K562 (cell line): ENCODE data around the gene STXBP4. TPM values are rescaled to one million over a fixed set of nuclear protein-coding genes. Genes with fewer than 3 reads are reported as not detected.

Source experiments
- CBFB ChIP-seq: sonication (generic); formaldehyde crosslinking; IDR thresholded peaks from 2 replicates; pipeline ENCODE4 v1.4.0; 2020; ENCODE audit warnings: mild to moderate bottlenecking, missing genetic modification reagents
- MYC ChIP-seq, 2 experiments: fragments of 250-450 bp in 1 of 2; sonication (Bioruptor Pico) in 1 of 2; IDR thresholded peaks; 2 replicates each; pipeline versions ENCODE4 v1.5.1 to v1.6.1; 2012 to 2021; ENCODE audit warnings: low read depth in 2 of 2, borderline replicate concordance in 1 of 2, improper control_type of control experiment in 1 of 2, low read length in 1 of 2, mild to moderate bottlenecking in 1 of 2, moderate library complexity in 1 of 2
- ZBTB49 ChIP-seq: sonication (generic); formaldehyde crosslinking; IDR thresholded peaks from 2 replicates; pipeline ENCODE4 v1.8.0; 2022; ENCODE audit warnings: missing genetic modification reagents, mild to moderate bottlenecking, borderline replicate concordance
- ZNF592 ChIP-seq: fragments of 450-650 bp; IDR thresholded peaks from 2 replicates; pipeline ENCODE4 v1.6.1; 2017; ENCODE audit warnings: antibody characterized with exemption, mild to moderate bottlenecking
- ZNF655 ChIP-seq: fragments of 250-450 bp; sonication (Bioruptor Pico); IDR thresholded peaks from 2 replicates; pipeline ENCODE4 v1.5.0; 2021
- ZNF830 ChIP-seq: fragments of 250-450 bp; sonication (Bioruptor Pico); IDR thresholded peaks from 2 replicates; pipeline ENCODE4 v1.5.0; 2021; ENCODE audit warnings: mild to moderate bottlenecking
- polyA plus RNA-seq, 8 experiments: library from polyadenylated mRNA; depleted of rRNA in 4 of 8; stranded (reverse) in 5 of 8; unstranded in 3 of 8; fragments of >200 nt; fragmentation: Nextera tagmentation in 2 of 8; fragmentation: Illumina TruSeq in 1 of 8; extraction: Ambion mirVana in 2 of 8; extraction: Trizol in 1 of 8; gene quantifications; 2 replicates each; pipeline versions ENCODE4 v1.2.1 to v1.2.3, GENCODE V29; 2011 to 2014; ENCODE audit warnings: inconsistent platforms in 1 of 8, missing spikeins in 1 of 8
- total RNA-seq, 7 experiments: library from RNA; depleted of rRNA in 6 of 7; stranded (reverse); fragments of >200 nt in 6 of 7; fragmentation: Illumina TruSeq in 2 of 7; extraction: Trizol in 2 of 7; gene quantifications; 2 replicates each; pipeline versions ENCODE4 v1.2.1 to v1.2.3, GENCODE V29; 2011 to 2021; ENCODE audit warnings: low replicate concordance in 1 of 7

The STXBP4 gene
- total and polyA plus RNA-seq, 9 of the 15 experiments (the other 6 are each of a cell fraction or from before 2014, with no cell fraction given), result 11.6 to 23.2 (median 18.5) TPM

- no peak for TF ChIP-seq ZBTB49 (CRISPR knock-in tag)
- TF ChIP-seq ZNF655 (CRISPR knock-in tag), result no peak
- TF ChIP-seq ZNF592, result no peak
- no peak for TF ChIP-seq ZNF830
- TF ChIP-seq CBFB (CRISPR knock-in tag), result no peak
- no peak for TF ChIP-seq MYC (IDR thresholded peaks at IDR 0.05; ENCODE audit: low read depth, low read length)
- TF ChIP-seq MYC (CRISPR knock-in tag; IDR thresholded peaks at IDR 0.05; ENCODE audit: borderline replicate concordance, low read depth), result no peak
These were observed 188.6 kb downstream of the STXBP4 start (continued) for GRCh38 chr17:55157165-55157564.
